Astrocyte (in vitro differentiated cells and primary cell): ENCODE results near the gene SKA2.

Experiments used
- EZH2 ChIP-seq: IDR thresholded peaks from 2 replicates; pipeline ENCODE4 v1.6.1; 2012; ENCODE audit warnings: mild to moderate bottlenecking, low read length, inconsistent platforms; ENCODE audit not compliant: insufficient read depth
- TF ChIP-seq, protein P1 (sequence below): IDR thresholded peaks from 2 replicates; pipeline ENCODE4 v1.5.1; 2011; ENCODE audit warnings: low read depth, mild to moderate bottlenecking, inconsistent platforms, low read length, moderate library complexity; ENCODE audit not compliant: insufficient read depth

DNA sequence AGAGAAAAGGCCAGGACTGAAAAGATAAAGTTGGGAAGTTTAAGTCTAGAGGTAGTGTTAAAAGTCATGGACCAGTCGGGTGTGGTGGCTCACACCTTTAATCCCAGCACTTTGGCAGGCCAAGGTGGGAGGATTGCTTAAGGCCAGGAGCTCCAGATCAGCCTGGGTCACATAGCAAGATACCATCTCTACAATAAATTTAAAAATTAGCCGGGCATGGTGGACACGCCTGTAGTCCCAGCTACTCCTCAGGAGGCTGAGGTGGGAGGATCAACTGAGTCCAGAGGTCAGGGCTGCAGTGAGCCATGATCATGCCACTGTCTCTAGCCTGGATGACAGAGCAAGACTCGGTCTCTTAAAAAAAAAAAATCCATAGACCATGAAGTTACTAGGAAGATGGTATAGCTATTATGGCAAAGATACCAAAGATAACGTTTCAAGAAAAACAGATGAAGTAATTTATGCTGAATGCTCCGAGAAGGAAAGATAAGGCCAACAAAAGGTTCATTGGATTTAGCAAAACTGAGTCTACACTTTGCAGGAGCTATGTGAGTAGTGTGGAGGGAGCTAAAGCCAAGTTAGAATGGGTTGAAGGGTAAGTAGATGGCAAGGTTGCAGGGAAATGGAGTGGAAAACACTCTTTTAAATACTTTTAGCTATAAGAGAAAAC is 60.0 kb downstream of the SKA2 start:
- TF ChIP-seq, protein P1, sequence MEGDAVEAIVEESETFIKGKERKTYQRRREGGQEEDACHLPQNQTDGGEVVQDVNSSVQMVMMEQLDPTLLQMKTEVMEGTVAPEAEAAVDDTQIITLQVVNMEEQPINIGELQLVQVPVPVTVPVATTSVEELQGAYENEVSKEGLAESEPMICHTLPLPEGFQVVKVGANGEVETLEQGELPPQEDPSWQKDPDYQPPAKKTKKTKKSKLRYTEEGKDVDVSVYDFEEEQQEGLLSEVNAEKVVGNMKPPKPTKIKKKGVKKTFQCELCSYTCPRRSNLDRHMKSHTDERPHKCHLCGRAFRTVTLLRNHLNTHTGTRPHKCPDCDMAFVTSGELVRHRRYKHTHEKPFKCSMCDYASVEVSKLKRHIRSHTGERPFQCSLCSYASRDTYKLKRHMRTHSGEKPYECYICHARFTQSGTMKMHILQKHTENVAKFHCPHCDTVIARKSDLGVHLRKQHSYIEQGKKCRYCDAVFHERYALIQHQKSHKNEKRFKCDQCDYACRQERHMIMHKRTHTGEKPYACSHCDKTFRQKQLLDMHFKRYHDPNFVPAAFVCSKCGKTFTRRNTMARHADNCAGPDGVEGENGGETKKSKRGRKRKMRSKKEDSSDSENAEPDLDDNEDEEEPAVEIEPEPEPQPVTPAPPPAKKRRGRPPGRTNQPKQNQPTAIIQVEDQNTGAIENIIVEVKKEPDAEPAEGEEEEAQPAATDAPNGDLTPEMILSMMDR, result no peak
- TF ChIP-seq EZH2, result no peak
